GM21390 (cell line): Measurements from ENCODE around the gene REPS1.

Experiments
- ATAC-seq: cut with Tn5 transposase; IDR thresholded peaks from one replicate; pipeline ENCODE4 v1.9.1; 2021; ENCODE audit not compliant: unreplicated experiment

REPS1 gene

DNA sequence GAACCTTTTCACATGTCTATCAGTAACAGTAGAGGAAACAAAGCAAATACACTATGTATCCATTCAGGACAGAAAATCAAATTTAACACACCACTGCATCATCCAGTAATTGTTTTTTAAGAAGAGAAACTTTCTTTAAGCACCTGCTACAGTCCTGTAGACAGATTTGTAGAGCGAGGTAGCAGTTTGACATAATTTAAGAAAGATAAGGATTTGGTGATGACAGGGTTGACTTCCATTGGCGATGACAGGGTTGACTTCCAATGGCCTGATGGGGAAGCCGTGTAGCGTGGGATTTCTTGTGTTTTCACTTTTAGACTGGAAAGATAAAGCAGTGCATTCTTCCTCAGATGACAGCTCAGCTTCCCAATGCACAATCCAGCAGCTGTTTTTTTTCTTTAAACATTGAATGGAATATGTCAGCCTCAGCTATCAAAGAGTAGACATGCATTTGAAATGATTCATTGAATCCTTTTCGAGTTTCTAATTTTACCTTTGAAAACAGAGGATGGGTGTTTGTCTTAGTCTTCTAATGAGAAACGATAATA lies 123.6 kb downstream of the REPS1 start:
- no peak for ATAC-seq

DNA sequence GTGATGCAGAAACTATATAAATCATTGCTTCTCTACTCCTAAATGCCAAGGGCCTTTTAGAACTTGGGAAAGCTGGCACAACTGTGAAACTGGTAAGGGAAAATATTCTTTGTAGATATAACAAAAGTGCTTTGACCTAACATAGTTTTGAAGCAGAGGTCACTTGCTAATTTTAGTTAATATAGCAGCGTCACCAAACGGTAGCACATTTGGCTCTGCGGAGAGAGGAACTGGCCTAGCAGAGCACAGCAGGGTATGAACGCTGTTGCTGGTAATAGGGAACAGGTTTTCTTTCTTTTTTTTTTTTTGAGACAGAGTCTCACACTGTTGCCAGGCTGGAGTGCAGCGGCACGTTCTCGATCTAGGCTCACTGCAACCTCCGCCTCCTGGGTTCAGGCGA lies 124.7 kb downstream of the REPS1 start:
- no peak for ATAC-seq

DNA sequence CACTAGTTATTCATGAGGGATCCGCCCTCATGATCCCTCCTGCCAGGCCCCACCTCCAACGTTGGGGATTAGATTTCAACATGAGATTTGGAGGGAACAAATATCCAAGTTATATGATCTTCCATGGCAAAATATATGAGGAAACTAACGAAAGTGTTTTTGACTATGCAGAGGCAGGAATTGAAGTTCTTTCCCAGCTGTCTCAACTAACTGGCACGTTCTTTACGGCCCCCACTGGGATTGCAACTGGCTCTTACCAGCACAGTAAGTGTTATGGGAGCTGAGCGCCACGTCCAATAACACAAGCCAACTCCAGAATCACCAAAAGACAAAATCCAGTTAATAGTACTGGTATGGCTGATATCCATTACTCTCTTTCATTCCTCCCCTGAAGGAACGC lies 125.6 kb downstream of the REPS1 start:
- no peak for ATAC-seq

DNA sequence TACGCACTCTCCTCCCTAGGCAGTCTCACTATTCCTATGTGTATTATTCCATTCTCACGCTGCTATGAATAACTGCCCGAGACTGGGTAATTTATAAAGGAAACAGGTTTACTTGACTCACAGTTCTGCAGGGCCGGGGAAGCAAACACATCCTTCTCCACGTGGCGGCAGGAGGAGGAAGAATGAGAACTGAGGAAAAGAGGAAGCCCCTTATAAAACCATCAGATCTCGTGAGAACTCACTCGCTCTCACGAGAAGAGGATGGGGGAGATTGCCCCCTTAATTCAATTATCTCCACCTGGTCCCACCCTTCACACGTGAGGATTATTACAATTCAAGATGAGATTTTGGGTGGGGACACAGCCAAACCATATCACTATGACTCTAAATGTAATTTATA lies 130.3 kb downstream of the REPS1 start:
- ATAC-seq: no peak

DNA sequence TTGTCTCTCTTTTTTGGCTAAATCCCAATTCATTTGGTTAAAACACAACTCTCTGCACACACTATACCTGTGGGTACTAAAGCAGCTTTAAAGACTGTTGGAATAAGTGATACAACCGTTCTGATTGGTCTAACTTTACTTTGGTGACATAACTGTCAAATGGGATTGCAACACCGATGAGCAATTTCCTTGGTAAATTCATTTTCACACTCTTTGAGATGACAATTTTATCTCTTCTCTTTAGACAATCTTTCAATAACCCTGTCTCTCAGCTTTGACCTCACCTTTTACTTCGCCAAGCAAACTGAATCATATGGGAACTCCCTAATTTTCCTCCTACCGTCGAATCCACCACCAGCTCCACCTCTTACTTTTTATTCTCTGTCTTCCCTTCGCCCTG lies 131.4 kb downstream of the REPS1 start:
- ATAC-seq: no peak
